OCI-M2 (cell line): ENCODE results near the gene ATXN10.
"Not testable (repeated sequence)": the region's sequence is repeated elsewhere in the genome, so short reads cannot be mapped to it uniquely, and the experiment has no call there.

Experiments used
- DNase-seq: peaks from one replicate; lab custom pipeline; 2025; ENCODE audit not compliant: unreplicated experiment; lab: John Stamatoyannopoulos, UW

Gene ATXN10

DNA sequence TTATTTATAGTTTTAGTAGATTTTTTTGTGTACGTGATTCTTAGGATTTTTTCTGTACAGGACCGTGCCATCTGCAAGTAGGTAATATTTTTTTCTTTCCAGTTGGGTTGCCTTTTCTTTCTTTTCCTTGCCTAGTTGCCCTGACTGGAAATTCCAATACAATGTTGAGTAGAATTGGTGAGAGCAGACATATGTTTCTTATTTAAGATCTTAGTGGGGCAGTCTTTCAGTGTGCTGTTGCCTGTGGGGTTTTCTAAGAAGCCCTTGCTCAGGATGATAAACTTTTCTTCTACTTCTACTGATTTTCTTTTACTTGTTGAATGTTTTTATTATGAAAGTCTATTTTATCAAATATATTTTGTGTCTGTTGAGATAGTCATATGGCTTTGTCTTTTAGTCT, 33.0 kb downstream of the ATXN10 start:
- DNase-seq: no peak

DNA sequence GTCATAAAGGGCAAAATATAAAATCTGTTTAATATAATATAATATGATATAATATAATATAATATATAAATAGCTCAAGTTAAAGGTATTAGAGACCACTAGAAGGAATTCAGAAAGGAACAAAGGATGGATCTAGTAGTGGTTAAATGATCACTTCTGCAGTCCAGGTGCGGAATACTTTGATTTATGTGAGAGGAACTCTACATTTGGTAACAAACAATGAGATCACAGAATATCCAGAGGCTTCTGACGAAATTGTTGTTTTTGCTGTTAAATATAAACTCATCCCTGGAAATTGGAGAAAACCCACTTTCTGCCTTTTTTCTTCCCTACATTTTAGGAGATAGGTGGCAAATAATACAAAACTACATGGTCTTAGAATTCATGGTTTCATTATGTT, 36.0 kb downstream of the ATXN10 start:
- no peak for DNase-seq

DNA sequence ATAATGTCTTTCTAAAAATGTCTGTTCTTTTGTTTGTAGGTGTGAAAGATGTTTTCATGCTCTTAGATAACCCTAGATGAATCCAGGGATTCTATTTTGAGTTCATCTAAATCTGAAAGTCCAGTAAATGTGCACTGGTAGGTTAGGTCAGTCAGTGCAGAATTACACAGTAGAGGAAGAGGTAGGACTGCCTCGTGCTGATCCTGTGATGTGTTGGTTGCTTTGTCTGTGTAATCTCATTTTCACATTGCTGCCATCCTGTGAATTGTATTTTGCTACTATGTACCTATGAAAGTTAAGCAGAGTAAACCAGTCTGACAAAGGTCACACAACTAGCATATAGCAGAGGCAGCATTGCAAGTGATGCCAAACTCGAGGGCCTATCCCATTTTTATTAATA, 36.5 kb downstream of the ATXN10 start:
- no peak for DNase-seq

DNA sequence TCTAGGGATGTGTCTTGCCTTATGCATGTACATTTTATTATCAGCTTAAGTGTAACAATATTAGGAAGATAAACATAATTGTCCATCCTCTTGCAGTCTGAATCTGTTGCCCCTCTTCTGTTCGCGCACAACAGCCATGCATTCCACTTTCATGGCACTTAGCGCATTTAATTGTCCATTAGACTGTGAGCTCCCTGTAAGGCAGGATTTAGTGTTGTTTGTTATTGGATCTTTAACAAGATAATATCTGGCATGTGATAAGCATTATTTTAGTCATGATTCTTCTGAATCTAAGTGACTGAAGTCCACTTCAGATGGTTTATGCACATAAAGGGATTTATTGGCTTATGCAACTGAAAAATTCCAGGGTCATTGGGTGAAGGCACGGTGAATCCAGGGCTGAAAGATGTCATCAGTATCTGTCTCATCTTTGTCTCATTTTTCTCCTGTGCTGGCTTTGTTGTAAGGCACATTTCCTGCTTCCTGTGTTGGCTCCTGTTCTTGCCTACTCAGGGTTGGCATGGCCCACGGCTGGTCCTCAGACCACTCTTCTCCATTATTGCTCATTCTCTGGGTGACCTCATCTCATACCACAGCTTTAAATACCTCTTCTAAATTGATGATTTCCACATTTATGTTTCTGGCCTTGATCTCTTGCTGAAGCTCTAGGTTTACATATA, 37.6 kb downstream of the ATXN10 start:
- DNase-seq: no peak

DNA sequence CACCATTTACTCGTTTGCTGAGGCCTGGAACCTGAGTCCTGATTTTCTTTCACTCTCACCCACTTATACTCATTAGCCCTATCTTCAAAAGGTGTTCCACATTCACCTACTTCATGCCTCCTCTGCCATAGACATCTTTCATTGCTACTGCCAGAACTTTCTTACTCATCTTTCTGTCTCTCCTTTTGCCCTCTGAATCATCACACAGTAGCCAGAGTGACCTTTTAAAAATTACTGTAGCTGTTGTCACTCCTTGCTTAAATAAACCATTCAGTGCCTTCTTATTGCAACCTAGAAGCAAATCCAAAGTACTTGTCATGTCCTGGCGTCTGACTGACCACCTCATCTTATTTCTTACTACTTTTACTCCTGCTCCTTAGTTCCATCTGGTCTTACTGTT, 38.2 kb downstream of the ATXN10 start:
- DNase-seq: no peak

DNA sequence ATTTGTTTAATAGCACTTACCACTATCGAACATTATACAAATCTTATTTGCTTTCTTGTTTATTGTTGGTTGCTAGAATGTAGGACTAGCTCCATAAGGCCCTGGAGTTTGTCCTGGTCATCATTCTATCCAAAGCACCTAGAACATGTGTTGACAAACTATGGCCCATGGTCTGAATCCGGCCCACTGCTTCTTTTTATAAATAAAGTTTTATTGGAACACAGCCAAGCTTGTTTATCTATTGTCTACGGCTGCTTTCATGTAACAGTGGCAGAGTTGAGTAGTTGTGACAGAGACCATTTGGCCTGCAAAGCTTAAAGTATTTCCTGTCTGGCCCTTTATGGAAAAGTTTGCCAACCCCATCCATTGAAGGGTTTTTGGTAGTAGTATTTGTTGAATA, 38.8 kb downstream of the ATXN10 start:
- DNase-seq: no peak

DNA sequence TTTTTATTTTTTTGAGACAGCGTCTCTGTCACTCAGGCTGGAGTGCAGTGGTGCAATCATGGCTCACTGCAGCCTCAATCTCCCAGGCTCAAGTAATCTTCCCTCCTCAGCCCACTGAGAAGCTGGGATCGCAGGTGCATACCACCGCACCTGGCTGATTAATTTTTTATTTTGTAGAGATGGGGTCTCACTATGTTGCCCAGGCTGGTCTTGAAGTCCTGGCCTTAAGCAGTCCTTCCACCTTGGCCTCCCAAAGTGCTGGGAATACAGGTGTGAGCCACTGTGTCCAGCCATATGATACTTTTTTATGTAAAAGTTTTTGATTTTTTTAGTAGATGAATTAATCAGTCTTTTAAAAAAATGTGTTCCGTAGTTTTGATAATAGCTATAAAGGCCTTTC, 42.8 kb downstream of the ATXN10 start:
- not testable (repeated sequence) for DNase-seq

DNA sequence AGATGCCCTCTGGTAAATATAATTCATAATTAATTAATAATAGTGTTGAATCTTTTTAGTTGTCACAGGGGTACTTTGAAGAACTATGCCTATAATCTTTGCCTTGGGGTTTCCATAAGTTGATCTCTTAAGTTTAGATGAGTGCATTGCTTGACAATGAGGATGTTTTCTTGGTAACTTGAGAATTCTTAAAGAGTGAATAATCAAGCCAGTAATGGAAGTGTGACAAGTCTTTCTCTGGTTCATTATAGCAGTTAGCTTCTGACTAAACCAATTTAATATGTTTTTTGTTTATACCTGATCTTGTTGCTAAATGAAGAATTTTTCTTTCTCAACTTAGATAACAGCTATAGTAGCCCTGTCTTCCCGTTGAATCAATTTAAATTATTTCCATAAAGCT, 46.2 kb downstream of the ATXN10 start:
- DNase-seq: no peak

DNA sequence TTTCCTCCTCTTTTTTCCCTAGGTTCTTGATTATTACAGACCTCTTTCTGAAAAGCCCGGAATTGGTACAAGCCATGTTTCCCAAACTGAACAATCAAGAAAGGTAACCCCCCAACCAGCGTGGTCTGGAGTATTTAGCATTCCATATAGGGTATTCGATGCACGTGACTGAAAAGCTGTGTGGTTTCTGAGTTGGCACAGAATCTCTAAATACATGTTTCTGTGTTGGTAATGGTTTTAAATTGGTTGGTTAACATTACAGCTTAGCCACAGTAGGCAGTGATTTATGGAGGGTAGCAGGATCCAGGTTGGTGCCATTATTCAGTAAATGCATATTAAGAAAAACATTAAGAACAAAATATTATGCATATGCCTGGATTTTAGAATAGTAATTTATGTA, 46.8 kb downstream of the ATXN10 start:
- no peak for DNase-seq

DNA sequence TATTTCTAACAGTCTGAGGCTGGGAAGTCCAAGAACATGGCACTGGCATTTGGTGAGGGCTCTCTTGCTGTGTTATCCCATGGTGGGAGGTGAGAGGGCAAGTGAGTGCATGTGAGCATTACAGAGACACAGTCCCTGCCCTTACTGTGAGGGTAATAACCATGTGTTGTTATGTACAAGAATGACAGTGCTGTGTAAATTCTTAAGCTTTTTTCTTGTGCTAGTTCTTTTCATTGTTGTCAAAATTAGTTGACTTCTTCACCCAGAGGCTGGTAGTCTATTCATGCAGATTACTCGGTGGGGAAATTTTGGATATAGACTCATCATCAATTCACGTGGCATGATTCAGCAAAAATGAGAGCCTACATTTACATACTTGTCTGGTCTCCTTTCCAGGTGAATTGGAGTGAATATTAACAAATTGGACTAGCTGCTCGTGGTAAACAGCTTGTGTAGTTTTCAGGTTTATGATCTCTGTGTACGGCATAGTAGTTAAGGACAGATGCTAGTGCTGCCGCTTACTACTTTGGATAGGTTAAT, 49.3 kb downstream of the ATXN10 start:
- no peak for DNase-seq

DNA sequence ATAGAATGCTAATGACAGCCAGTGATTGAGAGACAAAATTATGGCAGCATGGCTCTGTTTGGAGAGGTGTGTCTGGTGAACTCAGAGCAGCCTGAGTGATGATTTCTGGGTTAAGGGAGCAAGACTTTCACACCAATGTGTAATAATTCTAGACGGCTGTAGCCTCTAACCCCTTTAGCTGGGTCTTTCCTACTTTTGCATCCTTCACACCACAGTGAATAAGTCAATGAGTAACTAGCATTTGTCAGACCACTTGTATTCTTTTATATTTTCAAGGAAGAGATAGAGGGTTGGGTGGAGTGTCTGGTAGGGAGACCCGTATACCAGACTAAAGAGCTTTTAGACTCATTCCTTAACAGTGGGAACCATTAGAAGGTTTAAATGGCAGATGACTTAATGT, 50.4 kb downstream of the ATXN10 start:
- DNase-seq: no peak

DNA sequence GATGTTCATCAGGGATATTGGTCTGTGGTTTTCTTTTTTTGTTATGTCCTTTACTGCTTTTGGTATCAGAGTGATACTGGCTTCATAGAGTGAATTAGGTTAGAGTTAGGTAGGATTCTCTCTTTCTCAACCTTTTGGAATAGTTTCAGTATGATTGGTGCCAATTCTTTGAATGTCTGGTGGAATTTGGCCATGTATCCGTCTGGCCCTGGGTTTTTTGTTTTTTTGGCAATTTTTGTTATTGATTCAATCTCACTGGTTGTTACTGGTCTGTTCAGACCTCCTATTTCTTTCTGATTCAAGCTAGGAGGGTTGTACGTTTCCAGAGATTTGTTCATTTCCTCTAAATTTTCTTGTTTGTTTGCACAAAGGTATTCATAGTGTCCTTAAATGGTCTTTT, 54.4 kb downstream of the ATXN10 start:
- DNase-seq: no peak

DNA sequence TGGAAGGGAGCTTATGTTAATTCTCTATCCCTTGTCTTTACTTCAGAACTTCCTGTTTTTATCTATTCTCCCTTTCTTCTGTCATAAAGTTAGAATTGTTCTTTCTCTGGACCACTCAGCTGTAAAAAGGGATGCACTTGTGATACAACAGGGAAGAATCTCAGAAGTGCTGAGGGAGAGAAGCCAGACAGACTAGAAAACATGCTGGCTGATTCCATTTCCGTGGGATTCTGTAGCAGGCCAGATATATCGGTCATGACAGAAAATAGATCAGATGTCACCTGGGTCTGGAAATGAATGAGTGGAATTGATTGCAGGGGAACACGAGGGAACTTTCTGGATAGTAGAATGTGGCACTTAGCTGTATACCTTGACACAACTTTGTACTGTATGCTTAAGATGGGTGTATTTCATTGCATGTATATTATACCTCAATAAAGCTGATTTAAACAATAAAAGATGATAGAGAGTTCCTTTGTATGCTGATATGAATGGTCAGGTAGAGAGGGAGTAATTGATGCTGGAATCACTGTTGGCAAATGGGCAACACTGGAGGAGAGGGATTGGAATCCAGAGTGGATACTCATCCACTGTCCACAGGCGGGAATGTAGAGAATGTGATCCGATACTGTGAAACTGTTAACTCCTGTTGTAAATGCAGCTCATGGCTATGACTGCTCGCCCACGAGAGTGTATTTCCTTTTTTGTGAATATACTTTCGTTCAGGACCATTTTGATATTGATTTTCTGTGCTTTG, 59.6 kb downstream of the ATXN10 start:
- DNase-seq: no peak

DNA sequence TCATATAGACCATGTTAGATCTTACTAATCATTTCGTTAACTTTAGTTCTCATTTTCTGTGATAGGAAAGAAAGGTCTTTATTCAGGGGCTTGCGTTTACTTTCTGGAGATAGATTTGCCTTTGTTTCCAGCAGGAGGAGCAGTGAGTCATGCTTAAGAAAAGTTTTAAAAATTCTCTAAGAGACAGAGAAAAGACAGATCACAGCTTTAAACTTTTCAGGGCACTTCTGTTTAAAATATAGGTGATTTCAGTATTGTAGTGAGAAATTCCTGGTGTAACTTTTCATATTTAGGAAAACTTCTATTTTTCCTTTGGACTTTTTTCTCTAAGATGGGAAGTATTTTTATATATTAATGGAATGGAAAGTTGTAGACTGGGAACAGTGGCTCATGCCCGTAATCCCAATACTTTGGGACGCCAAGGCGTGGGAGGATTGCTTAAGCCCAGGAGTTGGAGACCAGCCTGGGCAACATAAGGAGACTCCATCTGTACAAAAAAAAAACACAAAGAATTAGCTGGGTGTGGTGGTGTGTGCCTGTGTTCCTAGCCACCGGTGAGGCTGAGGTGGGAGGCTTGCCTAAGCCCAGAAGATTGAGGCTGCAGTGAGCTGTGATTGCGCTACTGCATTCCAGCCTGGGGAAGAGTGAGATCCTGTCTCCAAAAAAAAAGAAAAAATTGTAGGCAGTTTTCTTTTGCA, 60.3 kb downstream of the ATXN10 start:
- no peak for DNase-seq

DNA sequence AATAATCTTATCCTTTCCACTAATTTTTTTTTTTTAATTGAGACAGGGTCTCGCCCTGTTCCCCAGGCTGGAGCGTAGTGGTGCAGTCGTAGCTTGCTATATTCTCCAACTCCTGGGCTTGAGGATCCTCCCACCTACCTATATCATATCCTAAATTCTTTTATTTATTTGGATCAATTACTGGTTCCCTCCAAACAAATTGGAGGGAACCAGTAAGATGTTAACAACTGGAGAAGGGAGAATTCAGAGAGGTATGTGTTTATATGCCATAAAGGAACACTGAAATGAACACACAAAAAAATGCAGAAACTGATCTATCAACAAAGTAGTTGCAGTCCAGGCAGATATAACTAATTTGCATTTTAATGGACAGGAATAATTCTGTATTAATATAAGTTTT, 63.6 kb downstream of the ATXN10 start:
- DNase-seq: no peak

DNA sequence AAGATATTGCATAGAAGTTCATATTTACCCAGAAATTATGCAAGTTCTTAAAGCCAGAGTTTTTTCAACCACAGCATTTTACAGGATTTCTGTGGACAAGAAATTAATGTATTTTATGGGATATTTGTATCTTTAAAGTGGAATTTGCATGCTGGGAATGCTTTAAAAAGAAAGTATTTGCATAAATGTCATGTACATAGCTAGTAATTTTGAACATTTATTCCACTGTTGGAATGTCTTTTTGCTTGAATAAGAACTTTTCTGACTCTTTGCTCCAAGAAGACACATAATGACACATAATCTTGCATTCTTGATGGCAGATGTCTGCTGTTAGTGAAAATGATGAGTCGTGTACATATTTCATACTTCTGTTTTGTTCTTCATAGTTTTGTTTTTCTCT, 66.6 kb downstream of the ATXN10 start:
- DNase-seq: no peak

DNA sequence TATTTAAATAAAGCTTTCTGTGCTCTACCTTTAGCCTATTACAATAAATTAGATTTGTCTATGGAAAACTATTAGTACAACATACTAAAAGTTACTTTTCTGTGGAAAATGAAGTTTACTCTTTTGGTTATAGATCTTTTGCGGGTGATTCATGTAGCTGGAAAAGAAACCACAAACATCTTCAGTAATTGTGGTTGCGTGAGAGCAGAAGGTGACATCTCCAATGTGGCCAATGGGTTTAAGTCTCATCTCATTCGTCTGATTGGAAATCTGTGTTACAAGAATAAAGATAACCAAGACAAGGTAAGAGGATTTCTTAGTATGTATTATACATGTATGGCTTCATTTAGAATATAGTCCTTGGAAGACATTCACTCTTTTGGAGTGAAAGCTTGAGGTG, 68.6 kb downstream of the ATXN10 start:
- DNase-seq: no peak

DNA sequence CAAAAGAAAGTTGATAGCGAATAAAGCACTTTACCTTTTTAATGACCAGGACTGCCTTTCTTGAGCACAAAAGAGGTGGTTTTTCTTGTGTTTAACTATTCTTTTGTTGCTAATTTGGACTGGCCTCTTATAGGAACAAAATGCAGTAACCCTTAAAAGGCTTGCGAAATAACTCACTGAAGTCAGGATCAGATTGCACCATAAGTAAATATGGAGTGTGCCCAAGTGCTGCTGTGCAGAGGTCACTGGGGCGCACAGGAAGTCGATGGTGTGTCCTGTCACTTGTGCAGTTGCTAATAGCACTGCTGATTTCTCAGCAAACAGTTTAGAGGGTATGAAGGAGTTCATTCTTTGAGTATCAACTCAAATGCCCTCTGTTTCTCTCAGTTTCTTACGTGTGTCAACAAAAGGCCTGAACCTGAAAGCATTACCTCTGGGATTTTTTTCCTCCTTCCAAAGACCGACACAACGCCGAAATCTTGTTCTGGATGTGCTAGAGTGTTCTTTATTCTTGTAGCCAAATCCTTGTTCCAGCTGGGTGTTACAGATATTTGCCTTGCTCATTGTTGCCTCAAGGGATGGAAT, 71.3 kb downstream of the ATXN10 start:
- DNase-seq: no peak

DNA sequence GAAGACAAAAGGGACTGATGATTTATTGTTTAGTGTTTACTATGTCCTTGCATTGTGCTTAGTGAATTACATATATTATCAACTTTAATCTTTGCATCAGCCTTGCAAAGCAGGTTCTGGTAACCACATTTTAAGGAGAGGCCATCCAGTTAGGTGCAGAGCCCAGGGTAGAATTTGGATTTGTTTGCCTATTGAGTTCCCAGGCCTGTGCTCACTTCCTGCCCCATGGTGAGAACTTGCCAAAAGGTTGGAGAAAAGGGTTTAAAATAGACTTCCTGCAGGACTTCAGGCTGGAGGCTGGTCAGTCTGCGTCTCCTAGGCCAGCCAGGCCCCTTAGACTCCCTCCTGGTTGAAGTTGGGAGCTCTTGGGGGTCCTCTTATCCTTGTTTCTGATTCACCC, 72.1 kb downstream of the ATXN10 start:
- no peak for DNase-seq

DNA sequence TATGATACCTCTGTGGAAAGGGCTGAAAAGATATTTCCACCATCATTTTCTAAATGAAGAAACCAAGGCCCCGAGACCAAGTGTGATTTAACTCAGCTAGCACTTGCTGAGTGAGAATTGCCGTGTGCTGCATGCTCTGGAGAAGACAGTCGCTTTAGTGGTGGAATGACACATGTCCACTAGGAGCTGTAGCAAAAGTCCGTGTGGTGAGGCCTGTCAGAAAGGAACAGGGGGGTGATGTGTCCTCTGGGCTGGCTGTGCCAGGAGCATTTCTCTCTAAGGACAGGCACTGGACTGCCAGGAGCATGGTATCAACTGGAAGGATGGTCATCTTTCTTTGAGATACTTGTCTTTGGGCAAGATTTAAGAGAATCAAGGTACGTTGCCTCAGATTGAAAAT, 72.8 kb downstream of the ATXN10 start:
- no peak for DNase-seq

DNA sequence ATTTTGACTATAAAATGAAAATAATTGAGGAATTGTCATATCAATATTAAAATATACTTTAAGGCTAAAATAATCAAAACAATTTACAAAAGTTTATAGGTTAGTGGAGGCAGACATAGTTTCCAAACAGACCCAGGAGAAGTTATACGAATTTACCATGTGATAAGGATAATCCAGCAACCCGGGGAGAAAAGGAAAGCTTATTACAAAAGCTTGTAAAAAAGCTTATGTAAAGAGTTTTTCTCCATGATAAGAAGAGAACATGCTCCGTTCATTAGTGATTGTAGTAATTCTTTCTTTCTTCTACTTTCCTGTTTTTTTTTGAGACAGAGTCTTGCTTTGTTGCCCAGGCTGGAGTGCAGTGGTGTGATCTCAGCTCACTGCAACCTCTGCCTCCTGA, 79.0 kb downstream of the ATXN10 start:
- no peak for DNase-seq

DNA sequence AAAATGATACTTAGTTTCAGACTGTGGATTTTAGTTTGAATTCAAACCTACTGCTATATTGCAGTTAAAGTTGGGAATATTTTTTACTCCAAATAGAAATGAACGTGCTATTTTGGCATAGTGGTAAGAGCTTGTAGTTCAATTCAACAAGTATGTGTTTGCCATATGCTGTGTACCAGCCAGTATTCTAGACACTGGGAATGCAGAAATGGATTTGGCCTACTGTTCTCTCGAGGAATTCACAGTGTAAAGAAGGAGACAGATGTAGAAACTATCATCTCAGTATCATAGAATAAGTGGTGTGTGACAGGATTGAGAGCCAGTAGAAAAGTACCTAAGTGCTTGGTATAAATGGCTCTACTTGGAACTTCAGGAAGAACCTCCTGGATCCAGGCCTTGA, 80.4 kb downstream of the ATXN10 start:
- no peak for DNase-seq
